HG02623 (cell line): ENCODE data around the gene ZCCHC14.

ENCODE experiments used
- ATAC-seq: cut with Tn5 transposase; IDR thresholded peaks from one replicate; pipeline ENCODE4 v1.9.1; 2021; ENCODE audit warnings: moderate library complexity; ENCODE audit not compliant: unreplicated experiment

Gene ZCCHC14

GRCh38 chr16:87459027-87459426 is 33.8 kb downstream of the ZCCHC14 start:
- ATAC-seq, result no peak

- no peak for ATAC-seq
Observed at GRCh38 chr16:87458424-87458915, 34.4 kb downstream of the ZCCHC14 start.

GRCh38 chr16:87457709-87458423 is 35.0 kb downstream of the ZCCHC14 start:
- ATAC-seq, result no peak

GRCh38 chr16:87457061-87457611 is 35.7 kb downstream of the ZCCHC14 start:
- no peak for ATAC-seq

- no peak for ATAC-seq
Observed at GRCh38 chr16:87454391-87454790, 38.4 kb downstream of the ZCCHC14 start.

GRCh38 chr16:87453326-87453725 is 39.5 kb downstream of the ZCCHC14 start:
- ATAC-seq, result no peak

GRCh38 chr16:87451563-87452210 is 41.1 kb downstream of the ZCCHC14 start:
- no peak for ATAC-seq

- no peak for ATAC-seq
Observed at GRCh38 chr16:87448866-87449265, 44.0 kb downstream of the ZCCHC14 start.

- no peak for ATAC-seq
Observed at GRCh38 chr16:87447323-87447722, 45.5 kb downstream of the ZCCHC14 start.

- no peak for ATAC-seq
Observed at GRCh38 chr16:87446479-87446878, 46.3 kb downstream of the ZCCHC14 start.

GRCh38 chr16:87445486-87445885 is 47.3 kb downstream of the ZCCHC14 start:
- no peak for ATAC-seq

- no peak for ATAC-seq
Observed at GRCh38 chr16:87443964-87444363, 48.9 kb downstream of the ZCCHC14 start.

- ATAC-seq, result no peak
Observed at GRCh38 chr16:87443016-87443415, 49.8 kb downstream of the ZCCHC14 start.

GRCh38 chr16:87442581-87442966 is 50.2 kb downstream of the ZCCHC14 start:
- ATAC-seq, result no peak

- no peak for ATAC-seq
Observed at GRCh38 chr16:87441886-87442580, 50.8 kb downstream of the ZCCHC14 start.

GRCh38 chr16:87439926-87440325 is 52.9 kb downstream of the ZCCHC14 start:
- ATAC-seq, result no peak

GRCh38 chr16:87438611-87438985 is 54.2 kb downstream of the ZCCHC14 start:
- ATAC-seq, result no peak

GRCh38 chr16:87437911-87438610 is 54.8 kb downstream of the ZCCHC14 start:
- ATAC-seq, result no peak

- no peak for ATAC-seq
Observed at GRCh38 chr16:87437327-87437726, 55.5 kb downstream of the ZCCHC14 start.

- no peak for ATAC-seq
Observed at GRCh38 chr16:87436225-87437172, 56.3 kb downstream of the ZCCHC14 start.
